PC-9 (cell line): ENCODE measurements around the gene ANXA2. TPM values are rescaled to one million over a fixed set of nuclear protein-coding genes. Genes with fewer than 3 reads are reported as not detected.
"Not testable (repeated sequence)": the region's sequence is repeated elsewhere in the genome, so short reads cannot be mapped to it uniquely, and the experiment has no call there.

ENCODE experiments used
- BruUV-seq: library from RNA; stranded (reverse); fragments of 400-500 nt; replicated peaks from 2 replicates; lab custom pipeline; 2021; lab: Mats Ljungman, UMichigan
- CTCF ChIA-PET: fragments of 300-600 bp; sonication (Branson Sonifier 250); formaldehyde crosslinking; loops from one replicate; lab custom pipeline; 2022; ENCODE audit warnings: antibody characterized with exemption; lab: Charles Lee
- POLR2A ChIA-PET: fragments of 300-600 bp; sonication (Branson Sonifier 250); formaldehyde crosslinking; loops from one replicate; lab custom pipeline; 2022; ENCODE audit warnings: antibody characterized with exemption; ENCODE audit not compliant: unreplicated experiment; lab: Charles Lee
- DNase-seq, 2 experiments: peaks; one replicate each; pipeline versions ENCODE4 v3.0.0 to v3.0.0-alpha.2; 2015 to 2022; ENCODE audit warnings: mixed read lengths in 1 of 2
- H2AFZ ChIP-seq: fragments of 200-600 bp; sonication (generic); 2 replicates; pipeline ENCODE4 v1.8.1; 2017; ENCODE audit warnings: antibody characterized with exemption
- H3F3A ChIP-seq: fragments of 200-600 bp; sonication (generic); 2 replicates; pipeline ENCODE4 v1.8.1; 2017; ENCODE audit warnings: antibody characterized with exemption, mild to moderate bottlenecking, low read depth; ENCODE audit not compliant: insufficient read depth
- H3K27ac ChIP-seq: fragments of 200-600 bp; sonication (generic); 2 replicates; pipeline ENCODE4 v1.6.1; 2016; ENCODE audit warnings: mixed run types
- H3K27me3 ChIP-seq: fragments of 200-600 bp; sonication (generic); 2 replicates; pipeline ENCODE4 v1.6.1; 2016; ENCODE audit warnings: low read depth, mixed run types; ENCODE audit not compliant: insufficient read depth
- H3K36me3 ChIP-seq: fragments of 200-600 bp; sonication (generic); 2 replicates; pipeline ENCODE4 v1.6.1; 2016; ENCODE audit warnings: low read depth, mixed run types
- H3K4me1 ChIP-seq: fragments of 200-600 bp; sonication (generic); replicated peaks from 2 replicates; pipeline ENCODE4 v1.6.1; 2016; ENCODE audit warnings: mixed run types; ENCODE audit not compliant: insufficient read depth
- H3K4me2 ChIP-seq: fragments of 200-600 bp; sonication (generic); 2 replicates; pipeline ENCODE4 v1.6.1; 2017; ENCODE audit warnings: mixed run types
- H3K4me3 ChIP-seq: fragments of 200-600 bp; sonication (generic); 2 replicates; pipeline ENCODE4 v1.6.1; 2016; ENCODE audit warnings: mixed run types
- H3K79me2 ChIP-seq: fragments of 200-600 bp; sonication (generic); 2 replicates; pipeline ENCODE4 v1.6.1; 2017; ENCODE audit warnings: low read depth, mixed run types
- H3K9me2 ChIP-seq: fragments of 200-600 bp; sonication (generic); 2 replicates; pipeline ENCODE4 v1.8.1; 2017; ENCODE audit warnings: mild to moderate bottlenecking; ENCODE audit not compliant: insufficient read depth
- H3K9me3 ChIP-seq: fragments of 200-600 bp; sonication (generic); 2 replicates; pipeline ENCODE4 v1.8.1; 2016; ENCODE audit warnings: low read depth; ENCODE audit not compliant: insufficient read depth
- H4K20me1 ChIP-seq: fragments of 200-600 bp; sonication (generic); 2 replicates; pipeline ENCODE4 v1.8.1; 2017; ENCODE audit not compliant: insufficient read depth
- EZH2 ChIP-seq: fragments of 200-600 bp; sonication (generic); IDR thresholded peaks from 2 replicates; pipeline ENCODE4 v1.8.0; 2017; ENCODE audit warnings: antibody characterized with exemption, low read depth
- intact Hi-C: fragments of 100-400 bp; cut with micrococcal nuclease; formaldehyde crosslinking; loops from one replicate; pipeline ENCODE4 v1.10.0; 2022; ENCODE audit not compliant: unreplicated experiment
- total RNA-seq: library from RNA; stranded (reverse); gene quantifications from 2 replicates; pipeline ENCODE4 v1.2.3, GENCODE V29; 2021
- TF ChIP-seq, protein P1 (sequence below): fragments of 200-600 bp; sonication (generic); conservative IDR thresholded peaks from 2 replicates; pipeline ENCODE4 v1.6.1; 2017; ENCODE audit warnings: mixed run types, antibody characterized with exemption, mild to moderate bottlenecking, moderate library complexity

Gene ANXA2
- total RNA-seq, 1 experiment from 2014 or later = 1,720 TPM

DNA sequence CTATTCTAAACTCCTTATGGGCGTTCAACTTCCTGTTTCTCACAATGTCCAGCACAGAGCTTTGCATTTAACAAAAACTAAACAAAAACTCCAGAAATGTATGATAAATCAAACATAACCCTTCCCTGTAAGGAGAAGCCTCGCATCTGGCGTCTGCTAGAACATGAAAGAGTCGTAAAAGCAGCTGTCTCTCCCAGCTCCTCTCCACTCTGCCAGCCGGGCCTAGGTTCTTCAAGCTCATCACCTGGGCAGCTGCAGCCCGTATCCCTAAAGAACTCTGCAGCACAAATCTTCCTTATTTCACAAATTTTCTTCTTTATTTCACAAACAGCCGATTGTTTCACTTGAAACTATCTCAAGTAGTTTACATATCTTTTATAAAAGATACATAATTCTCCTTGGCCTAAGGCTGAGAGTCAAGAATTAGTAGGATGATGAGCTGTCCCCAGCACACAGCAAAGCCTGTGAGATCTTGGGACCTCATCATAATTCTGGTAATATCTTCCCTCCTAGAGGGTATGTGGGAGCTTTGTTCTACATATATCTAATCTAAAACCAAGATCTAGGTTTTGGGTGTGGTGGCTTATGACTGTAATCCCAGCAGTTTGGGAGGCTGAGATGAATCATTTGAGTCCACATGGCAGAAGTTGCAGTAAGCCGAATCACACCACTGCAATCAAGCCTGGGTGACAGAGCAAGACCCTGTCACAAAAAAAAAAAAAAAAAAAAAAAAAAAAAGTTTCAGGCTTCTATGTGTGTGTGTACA lies 35.3 kb downstream of the ANXA2 start:
- peak overlapping the region; percentile 31; the same call in 1 of the 2 replicates for H3K4me2 ChIP-seq
- H3K4me3 ChIP-seq = no peak overlapping the region
- ChIA-PET POLR2A (interaction anchor here (0.6 to 1.0 kb wide), 4 partner anchors 9 to 36 kb away, joined by 4 to 10 read pairs (median 5); no protein-coding TSS in a partner anchor), CTCF (interaction anchor here (1.0 to 1.6 kb wide), 2 partner anchors 12 to 82 kb away, joined by 6 to 11 read pairs; no protein-coding TSS in a partner anchor)
- no peaks in the 10 kb centered on the region for H4K20me1 ChIP-seq
- intact Hi-C loops = loop anchor here (5.0 kb wide), 2 partner anchors 35 to 80 kb away; partner anchors contain the start of gene ANXA2
- H3K9me2 ChIP-seq = no peaks in the 10 kb centered on the region
- TF ChIP-seq EZH2 = no peak
- TF ChIP-seq, protein P1, sequence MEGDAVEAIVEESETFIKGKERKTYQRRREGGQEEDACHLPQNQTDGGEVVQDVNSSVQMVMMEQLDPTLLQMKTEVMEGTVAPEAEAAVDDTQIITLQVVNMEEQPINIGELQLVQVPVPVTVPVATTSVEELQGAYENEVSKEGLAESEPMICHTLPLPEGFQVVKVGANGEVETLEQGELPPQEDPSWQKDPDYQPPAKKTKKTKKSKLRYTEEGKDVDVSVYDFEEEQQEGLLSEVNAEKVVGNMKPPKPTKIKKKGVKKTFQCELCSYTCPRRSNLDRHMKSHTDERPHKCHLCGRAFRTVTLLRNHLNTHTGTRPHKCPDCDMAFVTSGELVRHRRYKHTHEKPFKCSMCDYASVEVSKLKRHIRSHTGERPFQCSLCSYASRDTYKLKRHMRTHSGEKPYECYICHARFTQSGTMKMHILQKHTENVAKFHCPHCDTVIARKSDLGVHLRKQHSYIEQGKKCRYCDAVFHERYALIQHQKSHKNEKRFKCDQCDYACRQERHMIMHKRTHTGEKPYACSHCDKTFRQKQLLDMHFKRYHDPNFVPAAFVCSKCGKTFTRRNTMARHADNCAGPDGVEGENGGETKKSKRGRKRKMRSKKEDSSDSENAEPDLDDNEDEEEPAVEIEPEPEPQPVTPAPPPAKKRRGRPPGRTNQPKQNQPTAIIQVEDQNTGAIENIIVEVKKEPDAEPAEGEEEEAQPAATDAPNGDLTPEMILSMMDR = no peak
- peaks cover 14% of the 10 kb centered on the region for H3K36me3 ChIP-seq
- no peaks in the 10 kb centered on the region for H3K27me3 ChIP-seq
- H3K79me2 ChIP-seq = peaks cover 18% of the 10 kb centered on the region
- peaks cover 24% of the 10 kb centered on the region for H3K4me1 ChIP-seq
- DNase-seq = peak; percentile 53 to 83
- no peak overlapping the region for H2AFZ ChIP-seq
- no peaks in the 10 kb centered on the region for H3K9me3 ChIP-seq
- peaks cover 44% of the 10 kb centered on the region for H3F3A ChIP-seq
- no TSS peak for BruUV-seq
- peak overlapping the region; percentile 76 for H3K27ac ChIP-seq

DNA sequence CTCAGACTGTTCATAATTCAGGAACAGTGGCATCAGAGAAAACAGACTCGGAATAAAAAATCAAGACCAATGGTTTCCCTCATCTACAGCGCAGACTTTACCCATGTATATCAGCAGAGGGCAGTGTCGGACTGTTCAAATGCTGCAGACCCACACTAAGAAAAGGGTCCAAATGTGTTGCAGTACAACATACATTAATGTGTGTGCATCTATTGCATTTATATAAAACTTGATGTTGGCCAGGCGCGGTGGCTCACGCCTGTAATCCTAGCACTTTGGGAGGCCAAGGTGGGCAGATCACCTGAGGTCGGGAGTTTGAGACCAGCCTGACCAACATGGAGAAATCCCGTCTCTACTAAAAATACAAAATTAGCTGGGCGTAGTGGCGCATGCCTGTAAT lies 38.0 kb downstream of the ANXA2 start:
- H4K20me1 ChIP-seq, DNase-seq, H3K9me2 ChIP-seq, H2AFZ ChIP-seq, H3K4me3 ChIP-seq, H3K27me3 ChIP-seq, CTCF ChIA-PET, H3K27ac ChIP-seq, H3K4me2 ChIP-seq, BruUV-seq, H3K9me3 ChIP-seq: not testable (repeated sequence)
- TF ChIP-seq, protein P1 = peak; percentile 70
- H3K79me2 ChIP-seq = peaks cover 22% of the 10 kb centered on the region
- H3K4me1 ChIP-seq = peaks cover 24% of the 10 kb centered on the region
- POLR2A ChIA-PET = interaction anchor here (0.6 to 0.7 kb wide), 3 partner anchors 82 to 1948 kb away, joined by 3 to 4 read pairs (median 4); no protein-coding TSS in a partner anchor
- peaks cover 19% of the 10 kb centered on the region for H3K36me3 ChIP-seq
- peaks cover 45% of the 10 kb centered on the region for H3F3A ChIP-seq
- intact Hi-C loops = loop anchor here (5.0 kb wide), 2 partner anchors 38 to 83 kb away; partner anchors contain the start of gene ANXA2

DNA sequence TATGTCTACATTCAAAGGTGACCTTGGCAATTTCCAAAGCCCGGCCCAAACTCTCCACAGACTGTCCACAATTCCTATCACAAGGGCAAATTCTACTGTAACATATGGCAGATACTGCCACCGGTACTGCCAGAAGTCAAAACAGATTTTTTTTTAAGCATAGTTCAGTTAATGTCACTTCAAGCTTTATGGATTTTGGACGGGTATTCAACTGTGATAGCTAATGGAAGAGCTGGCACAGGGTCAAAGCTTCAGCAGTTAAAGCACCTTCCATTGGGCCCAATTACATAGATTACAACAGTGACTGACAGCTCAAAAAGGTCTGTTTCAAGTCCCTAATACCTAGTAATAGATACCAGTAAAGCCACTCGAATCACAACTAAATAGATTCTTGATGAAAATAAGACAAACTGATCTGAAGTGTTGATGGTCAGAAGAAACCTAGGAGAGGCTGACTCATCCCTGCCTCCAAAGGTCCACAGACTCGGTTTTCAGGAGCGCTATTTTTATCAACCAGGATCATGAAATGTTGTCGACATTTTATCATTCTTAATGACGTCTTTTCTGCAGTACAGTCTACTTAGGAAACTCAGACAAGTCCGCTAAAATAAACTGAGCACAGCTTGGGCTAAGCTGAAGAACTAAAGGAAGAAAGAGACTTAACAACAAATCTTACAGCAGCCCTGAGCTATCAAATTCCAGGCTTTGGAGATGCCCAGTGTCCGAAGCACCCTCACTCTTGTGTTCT lies 38.7 kb downstream of the ANXA2 start:
- H3K79me2 ChIP-seq = peaks cover 22% of the 10 kb centered on the region
- peaks cover 19% of the 10 kb centered on the region for H3K36me3 ChIP-seq
- POLR2A ChIA-PET = interaction anchor here (0.6 to 0.7 kb wide), 2 partner anchors 82 to 1948 kb away, joined by 4 read pairs; no protein-coding TSS in a partner anchor
- no peak overlapping the region for H3K27ac ChIP-seq
- no peaks in the 10 kb centered on the region for H3K9me2 ChIP-seq
- no peaks in the 10 kb centered on the region for H3K9me3 ChIP-seq
- no peak for TF ChIP-seq EZH2
- TF ChIP-seq, protein P1 = no peak
- DNase-seq = no peak
- H2AFZ ChIP-seq = no peak overlapping the region
- no peaks in the 10 kb centered on the region; the same call in 1 of the 2 replicates for H4K20me1 ChIP-seq
- CTCF ChIA-PET = interaction anchor here (0.6 to 0.9 kb wide), 2 partner anchors 16 to 85 kb away, joined by 3 read pairs; no protein-coding TSS in a partner anchor
- H3F3A ChIP-seq = peaks cover 39% of the 10 kb centered on the region
- intact Hi-C loops = no loop called here
- peaks cover 21% of the 10 kb centered on the region for H3K4me1 ChIP-seq
- no peak overlapping the region for H3K4me3 ChIP-seq
- H3K4me2 ChIP-seq = no peak overlapping the region
- no TSS peak for BruUV-seq
- H3K27me3 ChIP-seq = no peaks in the 10 kb centered on the region
